PC-9 (cell line): Measurements from ENCODE around the gene ATP2B2. TPM values are rescaled to one million over a fixed set of nuclear protein-coding genes. Genes with fewer than 3 reads are reported as not detected.

Source experiments
- BruUV-seq: library from RNA; stranded (reverse); fragments of 400-500 nt; replicated peaks from 2 replicates; lab custom pipeline; 2021; lab: Mats Ljungman, UMichigan
- CTCF ChIA-PET: fragments of 300-600 bp; sonication (Branson Sonifier 250); formaldehyde crosslinking; loops from one replicate; lab custom pipeline; 2022; ENCODE audit warnings: antibody characterized with exemption; lab: Charles Lee
- POLR2A ChIA-PET: fragments of 300-600 bp; sonication (Branson Sonifier 250); formaldehyde crosslinking; loops from one replicate; lab custom pipeline; 2022; ENCODE audit warnings: antibody characterized with exemption; ENCODE audit not compliant: unreplicated experiment; lab: Charles Lee
- DNase-seq, 2 experiments: peaks; one replicate each; pipeline versions ENCODE4 v3.0.0 to v3.0.0-alpha.2; 2015 to 2022; ENCODE audit warnings: mixed read lengths in 1 of 2
- H2AFZ ChIP-seq: fragments of 200-600 bp; sonication (generic); 2 replicates; pipeline ENCODE4 v1.8.1; 2017; ENCODE audit warnings: antibody characterized with exemption
- H3F3A ChIP-seq: fragments of 200-600 bp; sonication (generic); 2 replicates; pipeline ENCODE4 v1.8.1; 2017; ENCODE audit warnings: antibody characterized with exemption, mild to moderate bottlenecking, low read depth; ENCODE audit not compliant: insufficient read depth
- H3K27ac ChIP-seq: fragments of 200-600 bp; sonication (generic); 2 replicates; pipeline ENCODE4 v1.6.1; 2016; ENCODE audit warnings: mixed run types
- H3K27me3 ChIP-seq: fragments of 200-600 bp; sonication (generic); 2 replicates; pipeline ENCODE4 v1.6.1; 2016; ENCODE audit warnings: low read depth, mixed run types; ENCODE audit not compliant: insufficient read depth
- H3K36me3 ChIP-seq: fragments of 200-600 bp; sonication (generic); 2 replicates; pipeline ENCODE4 v1.6.1; 2016; ENCODE audit warnings: low read depth, mixed run types
- H3K4me1 ChIP-seq: fragments of 200-600 bp; sonication (generic); replicated peaks from 2 replicates; pipeline ENCODE4 v1.6.1; 2016; ENCODE audit warnings: mixed run types; ENCODE audit not compliant: insufficient read depth
- H3K4me2 ChIP-seq: fragments of 200-600 bp; sonication (generic); 2 replicates; pipeline ENCODE4 v1.6.1; 2017; ENCODE audit warnings: mixed run types
- H3K4me3 ChIP-seq: fragments of 200-600 bp; sonication (generic); 2 replicates; pipeline ENCODE4 v1.6.1; 2016; ENCODE audit warnings: mixed run types
- H3K79me2 ChIP-seq: fragments of 200-600 bp; sonication (generic); 2 replicates; pipeline ENCODE4 v1.6.1; 2017; ENCODE audit warnings: low read depth, mixed run types
- H3K9me2 ChIP-seq: fragments of 200-600 bp; sonication (generic); 2 replicates; pipeline ENCODE4 v1.8.1; 2017; ENCODE audit warnings: mild to moderate bottlenecking; ENCODE audit not compliant: insufficient read depth
- H3K9me3 ChIP-seq: fragments of 200-600 bp; sonication (generic); 2 replicates; pipeline ENCODE4 v1.8.1; 2016; ENCODE audit warnings: low read depth; ENCODE audit not compliant: insufficient read depth
- H4K20me1 ChIP-seq: fragments of 200-600 bp; sonication (generic); 2 replicates; pipeline ENCODE4 v1.8.1; 2017; ENCODE audit not compliant: insufficient read depth
- EZH2 ChIP-seq: fragments of 200-600 bp; sonication (generic); IDR thresholded peaks from 2 replicates; pipeline ENCODE4 v1.8.0; 2017; ENCODE audit warnings: antibody characterized with exemption, low read depth
- intact Hi-C: fragments of 100-400 bp; cut with micrococcal nuclease; formaldehyde crosslinking; loops from one replicate; pipeline ENCODE4 v1.10.0; 2022; ENCODE audit not compliant: unreplicated experiment
- total RNA-seq: library from RNA; stranded (reverse); gene quantifications from 2 replicates; pipeline ENCODE4 v1.2.3, GENCODE V29; 2021
- TF ChIP-seq, protein P1 (sequence below): fragments of 200-600 bp; sonication (generic); conservative IDR thresholded peaks from 2 replicates; pipeline ENCODE4 v1.6.1; 2017; ENCODE audit warnings: mixed run types, antibody characterized with exemption, mild to moderate bottlenecking, moderate library complexity

ATP2B2 gene
- total RNA-seq, 1 experiment from 2014 or later = not detected

DNA sequence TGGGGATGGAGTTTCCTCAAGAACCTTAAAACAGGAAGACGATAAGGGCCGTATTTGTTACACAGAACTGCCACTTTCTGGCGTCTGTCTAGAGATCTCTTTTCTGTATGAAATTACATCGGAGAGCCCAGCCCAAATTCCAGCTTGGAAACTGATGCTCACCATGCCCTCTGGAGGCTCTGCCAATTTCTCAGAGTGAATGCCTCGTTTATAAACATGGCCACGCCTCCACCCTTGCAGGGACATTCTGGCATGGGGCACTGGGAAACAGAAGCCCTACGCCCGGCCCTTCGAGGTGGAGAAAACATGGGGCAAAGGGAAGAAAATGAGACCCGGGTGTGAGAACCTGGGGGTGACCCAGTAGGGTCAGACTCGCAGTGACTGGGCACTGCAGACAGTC is 131.1 kb downstream of the ATP2B2 start:
- Histone ChIP-seq H3K27ac (no peak overlapping the region), H3K4me2 (no peak overlapping the region), H3K36me3 (no peaks in the 10 kb centered on the region), H3K9me2 (no peaks in the 10 kb centered on the region), H3K9me3 (no peaks in the 10 kb centered on the region), H3K4me1 (no peaks in the 10 kb centered on the region), H3F3A (no peaks in the 10 kb centered on the region), H3K79me2 (no peaks in the 10 kb centered on the region), H2AFZ (no peak overlapping the region), H4K20me1 (no peaks in the 10 kb centered on the region), H3K4me3 (no peak overlapping the region), H3K27me3 (peaks cover 73% of the 10 kb centered on the region)
- BruUV-seq = no TSS peak
- intact Hi-C loops = no loop called here
- CTCF ChIA-PET = no interaction called here
- no peak for TF ChIP-seq EZH2
- TF ChIP-seq, protein P1, sequence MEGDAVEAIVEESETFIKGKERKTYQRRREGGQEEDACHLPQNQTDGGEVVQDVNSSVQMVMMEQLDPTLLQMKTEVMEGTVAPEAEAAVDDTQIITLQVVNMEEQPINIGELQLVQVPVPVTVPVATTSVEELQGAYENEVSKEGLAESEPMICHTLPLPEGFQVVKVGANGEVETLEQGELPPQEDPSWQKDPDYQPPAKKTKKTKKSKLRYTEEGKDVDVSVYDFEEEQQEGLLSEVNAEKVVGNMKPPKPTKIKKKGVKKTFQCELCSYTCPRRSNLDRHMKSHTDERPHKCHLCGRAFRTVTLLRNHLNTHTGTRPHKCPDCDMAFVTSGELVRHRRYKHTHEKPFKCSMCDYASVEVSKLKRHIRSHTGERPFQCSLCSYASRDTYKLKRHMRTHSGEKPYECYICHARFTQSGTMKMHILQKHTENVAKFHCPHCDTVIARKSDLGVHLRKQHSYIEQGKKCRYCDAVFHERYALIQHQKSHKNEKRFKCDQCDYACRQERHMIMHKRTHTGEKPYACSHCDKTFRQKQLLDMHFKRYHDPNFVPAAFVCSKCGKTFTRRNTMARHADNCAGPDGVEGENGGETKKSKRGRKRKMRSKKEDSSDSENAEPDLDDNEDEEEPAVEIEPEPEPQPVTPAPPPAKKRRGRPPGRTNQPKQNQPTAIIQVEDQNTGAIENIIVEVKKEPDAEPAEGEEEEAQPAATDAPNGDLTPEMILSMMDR = no peak
- DNase-seq = no peak
- POLR2A ChIA-PET = interaction anchor here (0.6 to 0.7 kb wide), 2 partner anchors 10 to 36 kb away, joined by 3 read pairs; no protein-coding TSS in a partner anchor

- H2AFZ ChIP-seq = no peak overlapping the region
- peaks cover 73% of the 10 kb centered on the region for H3K27me3 ChIP-seq
- no peaks in the 10 kb centered on the region for H3K9me2 ChIP-seq
- no peak overlapping the region for H3K27ac ChIP-seq
- H3K4me2 ChIP-seq = no peak overlapping the region
- no peak overlapping the region for H3K4me3 ChIP-seq
- BruUV-seq = no TSS peak
- H3F3A ChIP-seq = no peaks in the 10 kb centered on the region
- H3K79me2 ChIP-seq = no peaks in the 10 kb centered on the region
- no peak for TF ChIP-seq EZH2
- TF ChIP-seq, protein P1 = no peak
- ChIA-PET POLR2A (interaction anchor here (0.6 kb wide), 1 partner anchor 32 kb away, joined by 3 read pairs; no protein-coding TSS in a partner anchor), CTCF (no interaction called here)
- intact Hi-C loops = no loop called here
- no peaks in the 10 kb centered on the region for H3K9me3 ChIP-seq
- no peak for DNase-seq
- H3K4me1 ChIP-seq = no peaks in the 10 kb centered on the region
- no peaks in the 10 kb centered on the region for H3K36me3 ChIP-seq
- H4K20me1 ChIP-seq = no peaks in the 10 kb centered on the region
These were observed 131.6 kb downstream of the ATP2B2 start for GRCh38 chr3:10373686-10374261.

DNA sequence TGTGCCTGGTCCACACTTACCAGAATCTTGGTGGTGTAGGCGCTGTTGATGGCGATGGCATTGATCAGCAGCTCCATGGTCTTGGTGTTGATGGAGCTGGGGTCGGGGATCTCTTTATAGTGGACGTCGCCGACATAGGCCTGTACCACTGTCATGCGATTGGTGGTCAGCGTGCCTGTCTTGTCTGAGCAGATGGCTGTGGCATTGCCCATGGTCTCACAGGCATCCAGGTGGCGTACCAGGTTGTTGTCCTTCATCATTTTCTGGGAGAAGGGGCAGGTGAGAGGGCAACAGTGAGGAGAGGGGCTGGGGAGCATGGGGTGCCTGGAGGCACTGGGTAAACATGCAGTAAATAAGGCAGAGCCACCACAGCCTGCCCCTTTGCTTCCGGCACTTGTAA is 133.6 kb downstream of the ATP2B2 start:
- Histone ChIP-seq H3K27me3 (peaks cover 63% of the 10 kb centered on the region), H3K27ac (no peak overlapping the region), H3K4me2 (no peak overlapping the region), H3K9me2 (no peaks in the 10 kb centered on the region), H2AFZ (no peak overlapping the region), H3K79me2 (no peaks in the 10 kb centered on the region), H3K4me1 (no peaks in the 10 kb centered on the region), H3K4me3 (no peak overlapping the region), H3K36me3 (no peaks in the 10 kb centered on the region), H4K20me1 (no peaks in the 10 kb centered on the region), H3F3A (no peaks in the 10 kb centered on the region), H3K9me3 (no peaks in the 10 kb centered on the region)
- POLR2A ChIA-PET = no interaction called here
- TF ChIP-seq EZH2 = no peak
- TF ChIP-seq, protein P1 = no peak
- intact Hi-C loops = no loop called here
- CTCF ChIA-PET = no interaction called here
- no TSS peak for BruUV-seq
- no peak for DNase-seq
